HG02642 (cell line): ENCODE data around the gene LRMDA.
A peak's percentile ranks its signal among the peaks of the same experiment; 100 is the strongest.

Experiments used
- ATAC-seq: cut with Tn5 transposase; IDR thresholded peaks from one replicate; pipeline ENCODE4 v1.9.1; 2021; ENCODE audit warnings: mild to moderate bottlenecking; ENCODE audit not compliant: unreplicated experiment, poor library complexity

The LRMDA gene

GRCh38 chr10:75555323-75555722 lies 123.9 kb downstream of the LRMDA start:
- no peak for ATAC-seq

- no peak for ATAC-seq
Observed at GRCh38 chr10:75556320-75556719, 124.9 kb downstream of the LRMDA start.

- peak; percentile 57 for ATAC-seq
Observed at GRCh38 chr10:75565286-75566251, 134.1 kb downstream of the LRMDA start.

- no peak for ATAC-seq
Observed at GRCh38 chr10:75568450-75569130, 137.2 kb downstream of the LRMDA start.

- no peak for ATAC-seq
Observed at GRCh38 chr10:75569506-75569905, 138.1 kb downstream of the LRMDA start.

- ATAC-seq = no peak
Observed at GRCh38 chr10:75572478-75572877, 141.1 kb downstream of the LRMDA start.

- no peak for ATAC-seq
Observed at GRCh38 chr10:75575940-75576339, 144.5 kb downstream of the LRMDA start.

- ATAC-seq = no peak
Observed at GRCh38 chr10:75582102-75582501, 150.7 kb downstream of the LRMDA start.

- no peak for ATAC-seq
Observed at GRCh38 chr10:75585294-75585693, 153.9 kb downstream of the LRMDA start.

- no peak for ATAC-seq
Observed at GRCh38 chr10:75586814-75587213, 155.4 kb downstream of the LRMDA start.

- ATAC-seq = no peak
Observed at GRCh38 chr10:75588031-75588430, 156.6 kb downstream of the LRMDA start.

- no peak for ATAC-seq
Observed at GRCh38 chr10:75589895-75590654, 158.7 kb downstream of the LRMDA start.

GRCh38 chr10:75592151-75592787 lies 160.8 kb downstream of the LRMDA start:
- ATAC-seq = no peak

GRCh38 chr10:75592791-75593643 lies 161.6 kb downstream of the LRMDA start:
- no peak for ATAC-seq

- no peak for ATAC-seq
Observed at GRCh38 chr10:75593692-75594556, 162.5 kb downstream of the LRMDA start.

- no peak for ATAC-seq
Observed at GRCh38 chr10:75596930-75597620, 165.7 kb downstream of the LRMDA start.

GRCh38 chr10:75597773-75598440 lies 166.5 kb downstream of the LRMDA start:
- ATAC-seq = no peak
